Measurements from ENCODE around the gene GGTLC3.
"Not testable (repeated sequence)": the region's sequence is repeated elsewhere in the genome, so short reads cannot be mapped to it uniquely, and the experiment has no call there.

Gene GGTLC3

DNA sequence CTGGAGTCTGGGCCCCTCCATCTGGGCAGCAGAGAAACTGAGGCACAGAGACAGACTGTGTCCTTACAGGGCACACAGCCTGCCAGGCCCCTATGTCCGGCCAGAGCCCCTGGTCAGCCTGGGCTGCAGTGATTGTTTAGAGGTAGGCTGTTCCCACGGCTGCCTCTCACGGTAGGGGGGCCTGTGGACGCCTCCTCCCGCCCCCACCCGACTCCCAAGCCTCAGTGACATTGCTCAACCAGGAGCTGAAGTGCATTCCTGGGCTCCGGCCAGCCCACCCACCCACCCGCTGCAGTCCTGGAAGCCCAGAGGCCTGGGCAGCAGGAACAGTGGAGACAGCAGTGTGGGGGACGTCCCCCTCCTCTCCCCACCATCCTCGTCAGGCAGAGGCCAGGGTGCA lies 4.5 kb downstream of the GGTLC3 start:
- not testable (repeated sequence) for DNase-seq (ENCODE audit: low spot score)

DNA sequence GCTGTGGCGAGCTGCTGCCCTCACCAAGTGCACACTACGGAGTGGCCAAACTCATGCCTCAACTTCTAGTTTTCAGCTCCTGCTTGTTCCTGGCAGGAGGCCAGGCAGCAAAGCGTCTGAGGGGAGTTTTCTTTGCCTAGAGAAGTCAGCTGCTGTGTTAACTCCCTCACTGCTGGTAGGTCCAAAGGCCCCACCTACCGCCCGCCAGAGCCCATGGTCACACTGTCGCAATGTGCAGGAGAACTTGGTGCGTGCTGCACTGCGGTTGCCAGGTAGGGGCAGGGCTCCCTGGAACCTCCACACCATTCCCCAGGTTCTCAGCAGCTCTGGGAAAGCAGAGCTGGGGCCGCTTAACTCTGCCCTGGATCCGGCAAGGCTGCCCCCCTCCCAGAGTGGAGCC lies 5.6 kb downstream of the GGTLC3 start:
- DNase-seq (ENCODE audit: low spot score) = not testable (repeated sequence)

DNA sequence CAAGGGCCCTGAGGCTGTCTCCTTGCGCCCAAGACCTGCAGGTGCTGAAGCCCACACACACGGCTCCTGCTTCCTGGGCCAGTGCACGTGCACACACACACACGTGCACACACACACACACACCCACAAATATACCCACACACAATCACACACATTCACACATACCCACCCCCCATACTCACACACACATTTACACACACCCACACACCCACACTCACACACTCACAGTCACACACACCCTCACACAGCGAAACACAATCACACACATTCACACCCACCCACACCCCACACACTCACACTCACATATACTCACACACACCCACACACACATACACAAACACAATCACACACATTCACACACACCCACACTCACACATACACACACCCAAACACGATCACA lies 6.6 kb downstream of the GGTLC3 start:
- DNase-seq (ENCODE audit: low spot score) = not testable (repeated sequence)

DNA sequence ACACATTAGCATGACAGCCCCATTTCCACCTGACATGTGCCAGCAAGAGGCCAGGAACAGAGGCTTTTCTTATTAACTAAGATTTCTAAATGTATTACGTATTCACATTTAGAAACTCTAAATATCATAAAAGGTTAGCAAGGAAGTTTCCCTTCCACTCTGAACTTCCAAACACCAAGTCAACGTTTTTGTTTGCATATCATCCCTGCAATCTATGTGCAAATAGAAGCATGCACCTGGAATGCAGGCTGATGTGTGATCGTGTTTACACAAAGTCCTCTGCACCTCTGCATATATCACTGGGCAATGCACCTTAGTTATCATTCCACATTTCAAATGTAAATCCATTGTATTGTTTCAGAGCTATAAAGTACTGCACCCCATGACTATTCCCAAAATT lies 21.7 kb downstream of the GGTLC3 start:
- DNase-seq (ENCODE audit: low spot score) = not testable (repeated sequence)
